Spleen (tissue), 11 donors: ENCODE data around the gene CREB1. TPM values are rescaled to one million over a fixed set of nuclear protein-coding genes. Genes with fewer than 3 reads are reported as not detected.

Experiments
- DNase-seq: peaks from one replicate; pipeline ENCODE4 v3.0.0-alpha.2; 2020
- H3K27ac ChIP-seq, 8 donors: fragments of 200-600 bp; sonication (generic) in 7 of 8; 1 replicate in 4 of 8; 2 replicates in 4 of 8; pipeline versions ENCODE4 v1.5.0 to v1.8.0; 2016 to 2021; ENCODE audit warnings: inconsistent platforms in 4 of 8, mild to moderate bottlenecking in 4 of 8, moderate library complexity in 1 of 8
- H3K27me3 ChIP-seq, 7 donors: fragments of 200-600 bp; sonication (generic) in 6 of 7; replicated peaks in 1 of 7; 1 replicate in 4 of 7; 2 replicates in 3 of 7; pipeline versions ENCODE4 v1.5.0 to v1.8.0; 2016 to 2021; ENCODE audit warnings: inconsistent platforms in 3 of 7, mild to moderate bottlenecking in 1 of 7
- H3K36me3 ChIP-seq, 6 donors: fragments of 200-600 bp; sonication (generic) in 5 of 6; 1 replicate in 4 of 6; 2 replicates in 2 of 6; pipeline versions ENCODE4 v1.5.0 to v1.8.0; 2016 to 2021; ENCODE audit warnings: inconsistent platforms in 2 of 6
- H3K4me1 ChIP-seq, 6 donors: fragments of 200-600 bp; sonication (generic) in 5 of 6; 1 replicate in 3 of 6; 2 replicates in 3 of 6; pipeline versions ENCODE4 v1.5.0 to v1.8.0; 2016 to 2021; ENCODE audit warnings: inconsistent platforms in 3 of 6
- H3K4me3 ChIP-seq, 8 donors: fragments of 200-600 bp; sonication (generic) in 7 of 8; 1 replicate in 4 of 8; 2 replicates in 4 of 8; pipeline versions ENCODE4 v1.5.0 to v1.8.0; 2016 to 2021; ENCODE audit warnings: inconsistent platforms in 4 of 8, mild to moderate bottlenecking in 4 of 8, moderate library complexity in 2 of 8
- H3K9me3 ChIP-seq, 8 donors: fragments of 200-600 bp; sonication (generic) in 7 of 8; 1 replicate in 4 of 8; 2 replicates in 4 of 8; pipeline versions ENCODE4 v1.5.0 to v1.8.0; 2016 to 2021; ENCODE audit warnings: inconsistent platforms in 4 of 8
- POLR2A ChIP-seq, 3 donors: fragments of 450-650 bp; IDR thresholded peaks; one replicate each; pipeline ENCODE4 v1.5.1; 2017; ENCODE audit warnings: antibody characterized with exemption in 3 of 3, mild to moderate bottlenecking in 1 of 3
- POLR2AphosphoS5 ChIP-seq, 3 donors: sonication (generic); formaldehyde crosslinking; IDR thresholded peaks; one replicate each; pipeline ENCODE4 v1.5.1; 2017; ENCODE audit warnings: antibody characterized with exemption in 3 of 3
- WGBS, 5 donors: extraction: QIAGEN DNeasy Blood & Tissue Kit in 3 of 5; methylation state at CpG; one replicate each; pipeline versions ENCODE4 v1.1.5 to v1.1.7; 2013 to 2018; 5-methylcytosine and 5-hydroxymethylcytosine counted together
- intact Hi-C: fragments of 100-400 bp; cut with DNase I; formaldehyde crosslinking; loops from one replicate; pipeline ENCODE4 v1.15.0; 2023; ENCODE audit warnings: low total_unique reads
- polyA plus RNA-seq, 3 donors: library from polyadenylated mRNA; stranded (reverse); fragments of 200-250 nt; gene quantifications; one replicate each; pipeline ENCODE4 v1.2.1, GENCODE V29; 2013
- total RNA-seq, 7 donors: library from RNA; depleted of rRNA in 3 of 7; stranded (reverse); fragments of >200 nt in 3 of 7; fragmentation: NEBNext Ultra II Directional in 4 of 7; extraction: Animal tissue kit (Norgen Biotek cat#: 25700) in 4 of 7; gene quantifications; one replicate each; pipeline versions ENCODE4 v1.1.0 to v1.2.1, GENCODE V29; 2016 to 2021
- TF ChIP-seq, protein P1 (sequence below), 11 experiments: fragments of 200-600 bp in 7 of 11; fragments of 450-650 bp in 4 of 11; sonication (generic) in 4 of 11; IDR thresholded peaks in 8 of 11; conservative IDR thresholded peaks in 3 of 11; 1 replicate in 7 of 11; 2 replicates in 4 of 11; pipeline versions ENCODE4 v1.4.0 to v1.8.0; 2016 to 2021; ENCODE audit warnings: antibody characterized with exemption in 11 of 11, inconsistent platforms in 4 of 11, mild to moderate bottlenecking in 1 of 11
- donor health status: healthy with polysubstance abuse.
- donor health status: DM: no; HTN: no; CAD: no; lungs with moderate emphysema.
- donor health status: DM: no; HTN: no; CAD: no.
- donor health status: Bipolar disorder and iron deficiency.
- donor health status: healthy.
- donor health status: DM: no; HTN: no; CAD: no.
- donor health status: DM: yes; HTN: yes; CAD: no.

The CREB1 gene
- total and polyA plus RNA-seq, 10 donors, result 8.4 to 94.7 (median 78.7) TPM

DNA sequence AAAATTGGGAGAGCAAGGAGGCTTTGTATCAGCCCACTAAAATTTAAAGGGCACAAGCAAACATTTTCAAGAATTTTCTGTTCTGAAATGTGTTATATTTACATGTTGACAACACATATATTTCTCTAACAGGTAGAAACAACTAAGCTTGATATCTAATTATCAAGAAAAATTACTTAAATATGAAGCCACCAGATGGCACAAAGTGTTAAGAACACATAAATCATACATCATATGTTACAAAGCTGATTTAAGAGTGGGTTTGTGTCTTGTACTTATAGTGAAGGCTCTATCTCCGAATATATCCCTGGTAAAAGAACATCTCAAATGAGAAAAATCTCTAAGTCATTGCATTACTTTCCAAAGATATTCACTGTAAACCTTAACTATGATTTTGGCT is 19.6 kb upstream of the CREB1 start:
- WGBS, 5 donors, result 86 to 95% (median 89%) methylated on average over 1 of the region's 1 CpG
- no peak overlapping the region for H3K27ac ChIP-seq
- intact Hi-C loops, result no loop called here
- peaks cover 0 to 4% (median 0%) of the 10 kb centered on the region in 8 donors for H3K9me3 ChIP-seq
- no peak overlapping the region for H3K4me3 ChIP-seq
- DNase-seq, result no peak
- peaks cover 8 to 26% (median 15%) of the 10 kb centered on the region in 6 donors for H3K4me1 ChIP-seq
- TF ChIP-seq POLR2AphosphoS5 (IDR thresholded peaks at IDR 0.05) (no peak), POLR2A (IDR thresholded peaks at IDR 0.05) (no peak)
- TF ChIP-seq, protein P1, sequence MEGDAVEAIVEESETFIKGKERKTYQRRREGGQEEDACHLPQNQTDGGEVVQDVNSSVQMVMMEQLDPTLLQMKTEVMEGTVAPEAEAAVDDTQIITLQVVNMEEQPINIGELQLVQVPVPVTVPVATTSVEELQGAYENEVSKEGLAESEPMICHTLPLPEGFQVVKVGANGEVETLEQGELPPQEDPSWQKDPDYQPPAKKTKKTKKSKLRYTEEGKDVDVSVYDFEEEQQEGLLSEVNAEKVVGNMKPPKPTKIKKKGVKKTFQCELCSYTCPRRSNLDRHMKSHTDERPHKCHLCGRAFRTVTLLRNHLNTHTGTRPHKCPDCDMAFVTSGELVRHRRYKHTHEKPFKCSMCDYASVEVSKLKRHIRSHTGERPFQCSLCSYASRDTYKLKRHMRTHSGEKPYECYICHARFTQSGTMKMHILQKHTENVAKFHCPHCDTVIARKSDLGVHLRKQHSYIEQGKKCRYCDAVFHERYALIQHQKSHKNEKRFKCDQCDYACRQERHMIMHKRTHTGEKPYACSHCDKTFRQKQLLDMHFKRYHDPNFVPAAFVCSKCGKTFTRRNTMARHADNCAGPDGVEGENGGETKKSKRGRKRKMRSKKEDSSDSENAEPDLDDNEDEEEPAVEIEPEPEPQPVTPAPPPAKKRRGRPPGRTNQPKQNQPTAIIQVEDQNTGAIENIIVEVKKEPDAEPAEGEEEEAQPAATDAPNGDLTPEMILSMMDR (IDR thresholded peaks at IDR 0.05 in 8 of 11, conservative IDR thresholded peaks at IDR 0.05 in 3 of 11), result no peak
- H3K27me3 ChIP-seq, result no peaks in the 10 kb centered on the region
- H3K36me3 ChIP-seq, result no peaks in the 10 kb centered on the region

DNA sequence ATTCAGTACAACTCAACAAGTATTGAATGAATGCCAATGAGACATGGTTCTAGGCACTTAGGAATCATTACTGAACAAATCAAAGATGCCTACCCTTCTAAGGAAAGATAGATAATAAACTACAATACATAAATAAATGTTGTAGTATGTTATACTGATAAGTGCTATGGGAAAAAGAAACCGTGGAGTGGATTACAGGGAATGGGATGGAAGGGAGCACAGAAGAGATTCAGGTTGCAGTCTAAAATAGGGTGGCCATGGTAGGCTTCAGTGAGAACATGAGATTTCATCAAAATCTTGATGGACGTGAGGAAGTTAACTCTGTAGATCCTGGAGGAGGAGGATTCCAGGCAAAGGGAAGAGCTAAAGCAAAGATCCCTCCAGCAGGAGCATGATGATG is 17.9 kb upstream of the CREB1 start:
- no peak for DNase-seq
- Histone ChIP-seq H3K36me3 (no peaks in the 10 kb centered on the region), H3K4me3 (no peak overlapping the region), H3K4me1 (peaks cover 0 to 9% (median 0%) of the 10 kb centered on the region in 6 donors), H3K9me3 (peaks cover 0 to 4% (median 0%) of the 10 kb centered on the region in 8 donors), H3K27ac (no peak overlapping the region), H3K27me3 (no peaks in the 10 kb centered on the region)
- TF ChIP-seq, protein P1 (IDR thresholded peaks at IDR 0.05 in 8 of 11, conservative IDR thresholded peaks at IDR 0.05 in 3 of 11), result no peak
- no peak for TF ChIP-seq POLR2AphosphoS5 (IDR thresholded peaks at IDR 0.05)
- no peak for TF ChIP-seq POLR2A (IDR thresholded peaks at IDR 0.05)
- WGBS, 5 donors, result 77 to 89% (median 83%) methylated on average over 2 of the region's 2 CpGs
- intact Hi-C loops, result no loop called here

- H3K27ac ChIP-seq, result no peak overlapping the region
- peaks cover 0 to 9% (median 0%) of the 10 kb centered on the region in 6 donors for H3K4me1 ChIP-seq
- no peak overlapping the region for H3K4me3 ChIP-seq
- intact Hi-C loops, result no loop called here
- H3K9me3 ChIP-seq, result peaks cover 0 to 4% (median 0%) of the 10 kb centered on the region in 8 donors
- no peaks in the 10 kb centered on the region for H3K27me3 ChIP-seq
- DNase-seq, result no peak
- 87 to 92% (median 91%) methylated on average over 3 of the region's 3 CpGs for WGBS, 5 donors
- TF ChIP-seq, protein P1 (IDR thresholded peaks at IDR 0.05 in 8 of 11, conservative IDR thresholded peaks at IDR 0.05 in 3 of 11), result no peak
- no peak for TF ChIP-seq POLR2A (IDR thresholded peaks at IDR 0.05)
- TF ChIP-seq POLR2AphosphoS5 (IDR thresholded peaks at IDR 0.05), result no peak
- no peaks in the 10 kb centered on the region for H3K36me3 ChIP-seq
Observed at GRCh38 chr2:207512356-207512755, 17.4 kb upstream of the CREB1 start.

GRCh38 chr2:207513551-207514257 is 16.1 kb upstream of the CREB1 start:
- intact Hi-C loops, result no loop called here
- H3K4me1 ChIP-seq, result peaks cover 0 to 9% (median 0%) of the 10 kb centered on the region in 6 donors
- H3K4me3 ChIP-seq, result no peak overlapping the region
- no peaks in the 10 kb centered on the region for H3K9me3 ChIP-seq
- peak overlapping the region in 1 of 8 donors; percentile 2 for H3K27ac ChIP-seq
- H3K27me3 ChIP-seq, result no peaks in the 10 kb centered on the region
- no peaks in the 10 kb centered on the region for H3K36me3 ChIP-seq
- TF ChIP-seq, protein P1 (IDR thresholded peaks at IDR 0.05 in 8 of 11, conservative IDR thresholded peaks at IDR 0.05 in 3 of 11), result no peak
- TF ChIP-seq POLR2AphosphoS5 (IDR thresholded peaks at IDR 0.05) (no peak), POLR2A (IDR thresholded peaks at IDR 0.05) (no peak)
- DNase-seq, result no peak
- 63 to 76% (median 67%) methylated on average over 7 of the region's 7 CpGs for WGBS, 5 donors
